Activated CD4-positive, alpha-beta T cell treated with anti-CD3 and anti-CD28 coated beads for 24 hours (primary cell): ENCODE results near the gene TBC1D26.
A peak's percentile ranks its signal among the peaks of the same experiment; 100 is the strongest.
"Not testable (repeated sequence)": the region's sequence is repeated elsewhere in the genome, so short reads cannot be mapped to it uniquely, and the experiment has no call there.

ENCODE experiments used
- DNase-seq, 2 donors: peaks; one replicate each; pipeline ENCODE4 v3.0.0-alpha.2; 2020; ENCODE audit warnings: low read depth in 2 of 2

TBC1D26 gene

GRCh38 chr17:15744074-15744676 is 12.1 kb downstream of the TBC1D26 start:
- DNase-seq, result no peak

DNA sequence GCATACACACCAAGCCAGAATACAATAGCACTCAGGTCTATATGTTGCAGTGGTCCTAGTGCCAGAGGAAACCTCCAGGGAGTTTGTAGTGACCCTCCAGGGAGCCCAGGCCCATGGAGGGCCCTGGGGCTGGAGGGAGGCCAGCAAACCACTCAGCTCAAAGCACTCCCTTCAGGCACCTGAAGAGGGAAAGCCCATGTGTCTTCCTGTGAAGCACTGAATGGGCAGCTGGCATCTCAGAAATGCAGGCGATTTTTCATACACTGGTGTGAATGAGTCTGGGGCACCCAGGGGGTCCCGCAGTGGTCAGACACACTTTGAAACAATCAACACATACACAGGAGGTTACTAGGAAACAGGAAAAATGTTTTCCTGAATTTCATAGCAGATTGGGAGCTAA is 12.8 kb downstream of the TBC1D26 start:
- DNase-seq, result no peak

DNA sequence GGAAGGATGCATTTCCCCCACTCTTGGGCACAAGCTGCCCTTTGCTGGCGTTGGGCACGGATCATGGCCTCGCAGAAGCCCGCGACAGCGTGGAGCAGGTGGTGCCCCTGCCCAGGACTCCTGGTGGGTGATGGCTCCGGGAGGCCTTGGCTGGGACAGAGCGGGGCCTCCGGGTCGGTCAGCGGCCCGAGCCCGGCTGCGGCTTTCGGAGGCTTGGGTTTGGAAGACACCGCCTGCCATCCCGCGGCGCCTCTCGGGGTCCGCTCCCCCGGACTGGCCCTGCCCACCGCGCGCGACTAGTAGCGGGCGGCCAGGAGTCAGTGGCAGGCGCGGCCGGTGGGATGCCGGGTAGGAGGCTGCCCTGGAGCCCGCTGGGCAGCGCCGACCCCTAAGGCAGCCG is 17.3 kb downstream of the TBC1D26 start:
- DNase-seq, result not testable (repeated sequence)

- DNase-seq, result not testable (repeated sequence)
Measured at GRCh38 chr17:15768865-15769533, 36.9 kb downstream of the TBC1D26 start.

DNA sequence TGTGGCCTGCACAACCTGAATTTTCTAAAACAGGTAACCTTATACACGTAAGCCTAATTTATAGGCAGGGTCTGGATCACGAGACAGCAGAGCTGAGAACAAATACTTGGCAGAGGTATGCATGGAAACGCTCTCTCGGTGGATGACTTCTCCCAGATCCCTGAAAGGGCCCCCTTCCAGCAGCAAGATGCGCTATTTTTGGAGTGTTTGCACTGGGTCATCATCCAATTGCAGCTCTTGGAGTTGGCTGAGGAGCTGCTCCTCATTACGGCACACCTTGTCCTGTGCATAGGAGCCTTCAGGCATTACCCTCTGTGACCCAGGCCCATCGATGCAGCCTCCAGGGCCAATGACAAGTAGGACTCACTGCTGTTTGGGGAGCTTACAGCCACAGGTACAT is 38.6 kb downstream of the TBC1D26 start:
- not testable (repeated sequence) for DNase-seq

DNA sequence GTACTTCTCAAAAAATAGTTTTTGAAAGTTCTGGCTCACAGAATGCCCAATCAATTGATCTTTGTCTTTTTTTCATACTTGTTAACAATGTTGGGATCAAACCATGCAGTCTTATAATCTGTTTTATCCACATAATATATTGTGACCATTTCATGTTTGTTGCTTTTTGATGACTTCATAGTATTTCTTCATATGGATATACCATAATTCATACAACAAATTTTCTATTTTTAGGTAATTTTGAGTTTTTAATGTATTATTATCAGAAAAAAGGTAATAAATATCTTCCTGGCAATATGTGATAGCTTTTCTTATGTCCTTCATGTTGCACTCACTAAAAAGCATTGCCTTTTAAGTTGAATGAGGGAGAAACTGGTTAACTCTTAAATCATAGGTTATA is 44.8 kb downstream of the TBC1D26 start:
- DNase-seq, result no peak

DNA sequence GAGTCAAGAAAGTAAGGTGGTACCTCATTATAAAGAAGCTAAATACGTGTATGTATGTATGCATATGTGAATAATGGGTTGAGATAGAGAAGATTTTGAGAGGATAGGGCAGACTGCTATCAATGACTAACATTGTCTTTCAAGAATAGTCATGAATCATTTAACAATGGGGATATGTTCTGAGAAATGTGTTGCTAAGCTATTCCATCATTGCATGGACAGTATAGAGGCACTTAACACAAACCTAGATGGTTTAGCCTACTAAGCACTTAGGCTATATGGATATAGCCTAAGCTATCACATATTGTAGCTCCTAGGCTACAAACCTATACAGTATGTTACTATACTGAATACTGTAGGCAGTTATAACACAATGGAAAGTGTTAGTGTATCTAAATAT is 45.2 kb downstream of the TBC1D26 start:
- DNase-seq, result no peak

DNA sequence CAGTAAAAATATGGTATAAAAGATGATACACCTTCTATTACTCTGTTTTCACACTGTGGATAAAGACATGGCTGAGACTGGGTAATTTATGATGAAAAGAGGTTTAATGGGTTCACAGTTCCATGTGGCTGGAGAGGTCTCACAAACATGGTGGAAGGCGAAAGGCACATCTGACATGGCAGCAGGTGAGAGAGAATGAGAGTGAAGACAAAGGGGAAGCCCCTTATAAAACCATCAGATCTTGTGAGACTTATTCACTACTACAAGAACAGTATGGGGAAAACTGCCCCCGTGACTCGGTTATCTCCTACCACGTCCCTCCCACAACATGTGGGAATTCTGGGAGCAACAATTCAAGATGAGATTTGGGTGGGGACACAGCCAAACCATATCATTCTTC is 45.6 kb downstream of the TBC1D26 start:
- DNase-seq, result no peak

GRCh38 chr17:15779119-15779518 is 47.0 kb downstream of the TBC1D26 start:
- no peak for DNase-seq

DNA sequence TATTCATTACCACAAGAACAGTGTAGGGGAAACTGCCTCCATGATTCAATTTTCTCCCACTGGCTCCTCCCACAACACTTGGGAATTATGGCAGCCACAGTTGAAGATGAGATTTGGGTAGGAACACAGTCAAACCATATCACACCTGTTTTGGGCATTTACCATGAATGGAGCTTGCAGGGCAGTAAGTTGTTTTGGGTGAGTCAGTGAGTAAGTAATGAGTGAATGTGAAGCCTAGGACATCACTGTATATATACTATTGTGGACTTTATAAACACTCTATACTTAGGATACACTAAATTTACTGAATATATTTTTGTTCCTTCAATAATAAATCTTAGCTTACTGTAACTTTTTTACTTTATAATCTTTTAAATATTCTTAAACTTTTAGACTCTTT is 48.1 kb downstream of the TBC1D26 start:
- no peak for DNase-seq

DNA sequence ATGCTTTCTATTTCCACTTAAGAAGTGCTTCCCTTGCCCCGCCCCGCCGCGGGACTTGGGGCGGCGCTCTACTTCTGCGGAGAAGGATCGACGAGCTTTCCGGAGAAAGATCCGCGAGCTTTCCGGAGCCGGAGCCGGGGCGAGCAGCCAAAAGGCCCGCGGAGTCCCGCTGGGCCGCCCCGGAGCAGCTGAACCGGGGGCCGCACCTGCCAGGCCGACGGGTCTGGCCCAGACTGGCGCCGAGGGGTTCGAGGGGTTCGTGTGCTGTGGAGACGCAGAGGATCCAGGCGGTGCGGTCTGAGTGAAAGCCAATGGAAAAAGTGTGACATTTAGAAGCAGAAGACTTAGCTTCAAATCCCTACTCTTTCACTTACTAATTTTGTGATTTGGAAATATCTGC is 50.8 kb downstream of the TBC1D26 start:
- DNase-seq, result peak in 1 of 2 donors; percentile 19

DNA sequence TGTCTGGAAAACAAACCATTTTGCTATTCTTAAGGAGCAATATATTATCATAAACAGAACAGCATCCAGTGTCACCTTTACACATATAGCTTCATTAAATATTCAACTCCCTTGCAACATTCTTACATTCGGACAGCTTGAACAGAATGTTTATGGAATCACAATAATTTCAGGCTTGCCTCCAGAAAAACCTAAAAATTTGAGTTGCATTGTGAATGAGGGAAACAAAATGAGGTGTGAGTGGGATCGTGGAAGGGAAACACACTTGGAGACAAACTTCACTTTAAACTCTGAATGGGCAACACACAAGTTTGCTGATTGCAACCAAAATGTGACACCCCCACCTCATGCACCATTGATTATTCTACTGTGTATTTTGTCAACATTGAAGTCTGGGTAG is 51.4 kb downstream of the TBC1D26 start:
- no peak for DNase-seq

- DNase-seq, result not testable (repeated sequence)
Measured at GRCh38 chr17:15784351-15784750, 52.3 kb downstream of the TBC1D26 start.

DNA sequence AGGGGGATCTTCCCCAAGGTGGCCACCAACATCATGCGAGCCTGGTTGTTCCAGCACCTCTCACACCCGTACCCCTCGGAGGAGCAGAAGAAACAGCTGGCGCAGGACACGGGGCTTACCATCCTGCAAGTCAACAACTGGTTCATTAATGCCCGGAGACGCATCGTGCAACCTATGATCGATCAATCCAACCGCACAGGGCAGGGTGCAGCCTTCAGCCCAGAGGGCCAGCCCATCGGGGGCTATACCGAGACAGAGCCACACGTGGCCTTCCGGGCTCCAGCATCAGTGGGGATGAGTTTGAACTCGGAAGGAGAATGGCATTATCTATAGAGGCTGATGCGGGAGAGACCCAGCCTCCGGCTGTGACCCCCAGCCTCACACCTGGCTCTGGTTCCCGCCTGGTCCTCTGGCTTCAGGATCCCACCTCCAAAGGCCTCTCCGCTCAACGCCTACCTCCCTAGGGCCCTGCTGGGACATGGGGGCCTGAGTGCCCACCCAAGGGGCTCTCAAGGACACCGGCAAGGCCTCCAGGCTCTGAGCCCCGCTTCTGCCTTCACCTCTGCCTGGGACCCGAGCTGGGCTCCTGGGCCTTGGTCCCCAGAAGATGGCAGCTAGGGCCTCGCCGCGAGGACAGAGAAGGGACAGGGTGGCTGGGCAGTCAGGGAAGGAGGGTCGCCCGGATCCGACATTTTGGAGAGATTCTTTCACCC is 55.4 kb downstream of the TBC1D26 start:
- DNase-seq, result not testable (repeated sequence)

DNA sequence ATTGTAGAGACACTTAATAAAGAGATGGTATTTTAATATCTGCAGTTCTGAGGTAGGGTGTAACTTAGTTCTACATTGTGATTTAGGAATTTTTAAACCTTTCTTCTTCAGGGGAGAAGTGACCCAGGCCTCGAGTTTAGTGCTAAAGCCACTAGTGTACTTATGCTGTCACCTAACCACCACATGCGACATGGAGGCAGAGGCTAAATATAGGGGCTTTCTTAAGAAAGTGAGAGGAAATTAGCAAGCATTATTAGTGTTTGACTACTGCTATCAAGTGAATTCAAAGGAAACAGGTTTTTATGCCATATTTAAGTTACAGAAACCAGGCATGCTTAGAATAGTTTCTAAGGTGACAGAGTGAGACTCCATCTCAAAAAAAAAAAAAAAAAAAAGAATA is 56.3 kb downstream of the TBC1D26 start:
- DNase-seq, result not testable (repeated sequence)
